Measurements from ENCODE around the gene PSEN1.

Gene PSEN1

GRCh38 chr14:73264885-73265720, 128.8 kb downstream of the PSEN1 start:
- Histone ChIP-seq H3K4me3 (ENCODE audit: low read depth, low read length) (no peak overlapping the region), H3K4me1 (no peaks in the 10 kb centered on the region), H3K27me3 (no peaks in the 10 kb centered on the region), H3K9me3 (no peaks in the 10 kb centered on the region), H3K36me3 (no peaks in the 10 kb centered on the region)
- DNase-seq, result no peak
- no peak for TF ChIP-seq CTCF (IDR thresholded peaks at IDR 0.05; ENCODE audit: low read depth, low read length)

- Histone ChIP-seq H3K4me3 (ENCODE audit: low read depth, low read length) (no peak overlapping the region), H3K27me3 (no peaks in the 10 kb centered on the region), H3K36me3 (no peaks in the 10 kb centered on the region), H3K9me3 (no peaks in the 10 kb centered on the region), H3K4me1 (no peaks in the 10 kb centered on the region)
- TF ChIP-seq CTCF (IDR thresholded peaks at IDR 0.05; ENCODE audit: low read depth, low read length), result no peak
- DNase-seq, result no peak
Measured at GRCh38 chr14:73265721-73266046, 129.4 kb downstream of the PSEN1 start.

- no peak for TF ChIP-seq CTCF (IDR thresholded peaks at IDR 0.05; ENCODE audit: low read depth, low read length)
- H3K36me3 ChIP-seq, result no peaks in the 10 kb centered on the region
- DNase-seq, result no peak
- H3K9me3 ChIP-seq, result no peaks in the 10 kb centered on the region
- no peak overlapping the region for H3K4me3 ChIP-seq (ENCODE audit: low read depth, low read length)
- H3K4me1 ChIP-seq, result no peaks in the 10 kb centered on the region
- H3K27me3 ChIP-seq, result no peaks in the 10 kb centered on the region
Measured at GRCh38 chr14:73266317-73266716, 130.0 kb downstream of the PSEN1 start.

GRCh38 chr14:73267474-73267873, 131.2 kb downstream of the PSEN1 start:
- TF ChIP-seq CTCF (IDR thresholded peaks at IDR 0.05; ENCODE audit: low read depth, low read length), result no peak
- no peak overlapping the region for H3K4me3 ChIP-seq (ENCODE audit: low read depth, low read length)
- no peaks in the 10 kb centered on the region for H3K4me1 ChIP-seq
- H3K9me3 ChIP-seq, result no peaks in the 10 kb centered on the region
- H3K36me3 ChIP-seq, result no peaks in the 10 kb centered on the region; the same call in 1 of the 2 replicates
- no peaks in the 10 kb centered on the region for H3K27me3 ChIP-seq
- DNase-seq, result no peak

GRCh38 chr14:73269729-73270531, 133.6 kb downstream of the PSEN1 start:
- no peaks in the 10 kb centered on the region for H3K27me3 ChIP-seq
- H3K4me3 ChIP-seq (ENCODE audit: low read depth, low read length), result peak overlapping the region; percentile 46
- H3K9me3 ChIP-seq, result no peaks in the 10 kb centered on the region
- peaks cover 14% of the 10 kb centered on the region for H3K36me3 ChIP-seq
- no peak for DNase-seq
- H3K4me1 ChIP-seq, result no peaks in the 10 kb centered on the region
- no peak for TF ChIP-seq CTCF (IDR thresholded peaks at IDR 0.05; ENCODE audit: low read depth, low read length)

- no peak for TF ChIP-seq CTCF (IDR thresholded peaks at IDR 0.05; ENCODE audit: low read depth, low read length)
- no peak overlapping the region for H3K4me3 ChIP-seq (ENCODE audit: low read depth, low read length)
Measured at GRCh38 chr14:73272393-73272792, 136.1 kb downstream of the PSEN1 start.

More at GRCh38 chr14:73272393-73272792, 136.1 kb downstream of the PSEN1 start:
- DNase-seq, result no peak
- H3K36me3 ChIP-seq, result peaks cover 29% of the 10 kb centered on the region
- H3K9me3 ChIP-seq, result no peaks in the 10 kb centered on the region
- H3K27me3 ChIP-seq, result no peaks in the 10 kb centered on the region
- no peaks in the 10 kb centered on the region for H3K4me1 ChIP-seq

Measured in BE2C (cell line).